Inflammatory macrophage treated with lipopolysaccharide for 1 hour (primary cell): ENCODE data around the gene OR2T34.
A peak's percentile ranks its signal among the peaks of the same experiment; 100 is the strongest.
"Not testable (repeated sequence)": the region's sequence is repeated elsewhere in the genome, so short reads cannot be mapped to it uniquely, and the experiment has no call there.

Experiments used
- DNase-seq, 2 donors: peaks; one replicate each; pipeline ENCODE4 v3.0.0-alpha.2; 2020 to 2022

The OR2T34 gene, protein sequence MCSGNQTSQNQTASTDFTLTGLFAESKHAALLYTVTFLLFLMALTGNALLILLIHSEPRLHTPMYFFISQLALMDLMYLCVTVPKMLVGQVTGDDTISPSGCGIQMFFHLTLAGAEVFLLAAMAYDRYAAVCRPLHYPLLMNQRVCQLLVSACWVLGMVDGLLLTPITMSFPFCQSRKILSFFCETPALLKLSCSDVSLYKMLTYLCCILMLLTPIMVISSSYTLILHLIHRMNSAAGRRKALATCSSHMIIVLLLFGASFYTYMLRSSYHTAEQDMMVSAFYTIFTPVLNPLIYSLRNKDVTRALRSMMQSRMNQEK

DNA sequence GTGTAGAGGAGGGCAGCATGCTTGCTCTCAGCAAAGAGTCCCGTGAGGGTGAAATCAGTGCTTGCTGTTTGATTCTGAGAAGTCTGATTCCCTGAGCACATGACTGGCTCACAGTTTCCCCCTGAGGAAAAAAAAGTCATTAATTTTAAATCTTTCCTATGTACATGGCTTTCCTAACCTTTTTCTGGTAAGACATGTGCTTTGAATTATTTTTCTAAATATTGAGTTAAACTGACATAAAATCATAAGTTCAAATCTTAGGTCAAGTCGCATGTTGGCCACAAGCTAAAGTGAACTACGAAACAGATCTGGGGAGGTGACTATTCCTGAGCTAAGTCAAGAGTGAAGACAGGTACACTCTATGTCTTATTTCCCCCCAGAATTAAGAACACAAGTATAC lies at the start of gene OR2T34:
OR2T34 (minus strand) TSS at position 101 of the 400 bp plus-strand sequence; CDS start at position 101, 0 bp downstream.
- DNase-seq: not testable (repeated sequence)

DNA sequence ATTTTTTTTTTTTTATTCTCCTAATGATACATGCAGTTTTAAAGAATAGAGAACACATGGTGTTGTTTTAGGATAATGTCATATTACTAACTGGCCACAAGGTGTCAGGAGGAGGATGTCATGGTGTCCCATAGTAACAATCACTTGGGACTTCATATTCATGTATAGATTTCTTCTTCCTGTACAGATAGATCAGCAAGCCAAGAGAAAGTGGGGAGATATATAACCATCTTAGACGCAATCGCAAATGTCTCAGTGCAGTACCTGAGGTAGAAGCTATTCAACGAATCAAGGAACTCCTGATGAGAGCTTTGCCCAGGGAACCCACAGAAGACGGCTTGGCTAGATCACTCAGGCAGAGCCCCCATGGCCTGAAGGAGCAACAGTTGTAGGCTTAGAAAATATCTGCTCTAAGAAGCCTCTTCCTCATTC lies 48.0 kb upstream of the OR2T34 start:
- peak; percentile 36 to 45 for DNase-seq

GRCh38 chr1:248621770-248622169 lies 47.2 kb upstream of the OR2T34 start:
- no peak for DNase-seq

GRCh38 chr1:248618878-248619277 lies 44.3 kb upstream of the OR2T34 start:
- DNase-seq: peak; percentile 33 to 82

GRCh38 chr1:248618119-248618518 lies 43.6 kb upstream of the OR2T34 start:
- no peak for DNase-seq

DNA sequence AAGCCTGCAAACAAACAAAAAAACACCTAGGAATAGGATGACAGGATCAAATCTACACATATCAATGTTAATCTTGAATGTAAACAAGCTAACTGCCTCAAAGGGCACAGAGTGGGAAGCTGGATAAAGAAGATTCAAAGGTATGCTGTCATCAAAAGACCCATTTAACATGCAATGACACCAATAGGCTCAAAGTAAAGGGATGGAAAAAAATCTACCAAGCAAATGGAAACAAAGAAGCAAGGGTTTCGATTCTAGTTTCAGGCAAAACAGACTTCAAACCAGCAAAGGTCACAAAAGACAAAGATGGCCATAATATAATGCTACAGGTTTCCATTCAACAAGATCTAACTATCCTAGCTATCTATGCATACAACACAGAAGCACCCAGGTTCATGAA lies 39.2 kb upstream of the OR2T34 start:
- DNase-seq: no peak

DNA sequence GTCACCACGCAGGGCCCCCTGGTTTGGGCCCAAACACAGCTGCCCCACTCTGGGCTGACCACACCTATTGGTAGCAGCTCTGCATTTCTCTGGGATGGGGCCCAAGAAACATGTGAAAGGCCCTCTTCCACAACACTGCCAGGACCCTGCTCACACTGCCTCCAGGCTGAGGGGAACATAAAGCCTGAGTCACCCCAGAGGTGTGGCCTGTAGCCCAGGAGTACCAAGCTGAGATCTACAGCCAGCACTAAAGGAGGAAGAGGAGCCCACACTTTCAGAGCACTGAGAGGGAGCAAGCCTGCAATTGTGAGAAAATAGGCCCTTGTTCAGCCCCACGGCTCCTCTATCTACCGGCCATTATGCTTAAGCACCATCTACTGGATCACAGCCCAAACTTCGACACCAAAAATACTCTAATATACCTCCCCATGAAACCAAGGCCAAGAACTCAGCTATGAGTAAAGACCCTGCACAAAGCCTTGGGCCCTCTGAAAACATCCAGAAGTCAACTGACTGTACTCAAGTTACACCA lies 37.4 kb upstream of the OR2T34 start:
- peak in 1 of 2 donors; percentile 28 for DNase-seq

- DNase-seq: no peak
Measured at GRCh38 chr1:248610301-248610700, 35.7 kb upstream of the OR2T34 start.

- DNase-seq: no peak
Measured at GRCh38 chr1:248599396-248599795, 24.8 kb upstream of the OR2T34 start.

GRCh38 chr1:248597589-248597988 lies 23.0 kb upstream of the OR2T34 start, which contains the start of gene OR2T10:
Gene OR2T10 (minus strand): TSS chr1:248597700. CDS start chr1:248593768, 3,932 bp downstream.
- no peak for DNase-seq

DNA sequence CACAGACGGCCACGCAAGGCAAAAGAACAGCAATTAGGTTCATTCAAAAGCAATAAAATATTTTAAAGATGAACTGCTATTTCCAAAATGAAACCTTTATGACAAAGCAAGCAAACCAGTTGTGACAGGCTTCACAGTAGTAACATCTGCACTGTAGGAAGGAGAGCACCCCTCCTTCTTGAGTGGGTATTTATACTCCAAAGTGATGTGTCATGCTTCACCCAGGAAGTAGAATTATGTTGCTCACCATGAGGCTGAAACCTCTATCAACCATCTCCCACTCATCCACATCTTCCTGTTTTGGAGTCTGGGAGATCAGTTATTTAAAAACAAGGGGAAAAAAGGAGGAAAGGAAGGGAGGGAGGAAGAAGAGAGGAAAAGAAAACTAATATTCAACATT lies 22.1 kb upstream of the OR2T34 start:
- DNase-seq: peak; percentile 56 to 76

GRCh38 chr1:248593226-248593625 lies 18.7 kb upstream of the OR2T34 start:
- DNase-seq: no peak

DNA sequence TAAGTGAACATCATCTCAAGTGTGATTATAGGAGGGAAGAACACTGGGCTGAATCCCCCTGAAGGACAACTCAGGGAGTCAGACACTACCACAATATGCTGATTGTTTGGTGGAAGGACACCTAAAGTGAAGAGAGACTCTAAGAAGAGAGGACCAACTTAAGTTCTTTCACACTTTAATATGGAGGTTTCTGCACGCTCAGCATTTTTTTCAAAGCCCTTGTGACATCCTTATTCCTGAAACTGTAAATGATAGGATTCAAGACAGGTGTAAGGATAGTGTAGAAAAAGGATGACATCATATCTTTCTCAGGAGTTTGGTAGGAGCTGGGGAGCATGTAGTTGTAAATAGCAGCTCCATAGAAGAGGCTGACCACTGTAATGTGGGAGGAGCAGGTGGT lies 18.1 kb upstream of the OR2T34 start:
- DNase-seq: no peak

DNA sequence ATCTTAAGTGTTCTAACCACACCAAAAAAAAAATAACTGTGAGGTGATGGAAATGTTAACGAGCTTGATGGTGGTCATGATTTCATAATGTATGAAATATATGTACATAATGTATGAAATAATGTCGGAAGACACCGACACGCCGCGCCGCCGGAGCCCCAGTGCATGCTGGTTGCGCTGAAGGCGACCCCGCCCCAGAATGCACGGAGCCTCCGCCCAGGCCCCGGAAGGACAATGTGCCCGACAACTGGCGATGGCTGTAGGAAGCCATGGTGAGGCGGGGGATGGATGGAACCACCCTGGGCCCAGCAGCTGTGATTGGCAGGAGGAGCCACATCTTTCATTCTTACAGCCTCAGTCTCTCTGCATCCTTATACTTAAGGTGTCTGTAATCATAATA lies 15.5 kb upstream of the OR2T34 start:
- no peak for DNase-seq

DNA sequence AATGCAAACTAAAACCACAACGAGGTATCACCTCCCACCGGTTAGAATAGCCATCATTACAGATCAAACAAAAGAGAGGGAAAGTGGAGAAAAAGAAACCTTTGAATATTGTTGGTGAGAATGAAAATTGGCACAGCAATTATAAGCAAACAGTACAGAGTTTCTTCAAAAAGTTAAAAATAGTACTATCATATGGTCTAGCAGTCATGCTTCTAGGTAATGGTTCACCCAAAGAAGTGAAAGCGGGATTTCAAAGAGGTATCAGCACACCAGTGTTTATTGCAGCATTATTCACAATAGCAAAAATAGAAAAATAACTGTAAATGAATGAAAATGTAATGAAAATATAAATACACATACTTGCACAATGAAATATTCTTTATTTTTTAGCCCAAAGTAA lies 14.8 kb upstream of the OR2T34 start:
- DNase-seq: no peak

DNA sequence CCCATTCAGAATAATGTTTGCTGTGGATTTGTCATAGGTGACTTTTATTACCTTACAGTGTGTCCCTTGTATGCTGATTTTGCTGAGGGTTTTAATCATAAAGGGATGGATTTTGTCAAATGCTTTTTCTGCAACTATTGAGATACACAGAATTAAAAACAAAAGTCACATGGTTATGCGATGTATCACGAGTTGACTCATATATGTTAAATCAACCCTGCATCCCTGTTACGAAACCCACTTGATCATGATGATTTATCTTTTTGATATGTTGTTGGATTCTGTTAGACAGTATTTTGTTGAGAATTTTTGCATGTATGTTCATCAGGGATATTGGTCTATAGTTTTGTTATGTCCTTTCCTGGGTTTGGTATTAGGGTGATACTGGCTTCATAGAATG lies 10.7 kb upstream of the OR2T34 start:
- no peak for DNase-seq

- DNase-seq: peak; percentile 65 to 68
Measured at GRCh38 chr1:248576260-248576980, 1.9 kb upstream of the OR2T34 start.

- not testable (repeated sequence) for DNase-seq
Measured at GRCh38 chr1:248573856-248574255, 701 bp downstream of the OR2T34 start.

GRCh38 chr1:248572049-248572448 lies 2.5 kb downstream of the OR2T34 start:
- not testable (repeated sequence) for DNase-seq

GRCh38 chr1:248570811-248571210 lies 3.7 kb downstream of the OR2T34 start:
- DNase-seq: peak; percentile 20 to 30

DNA sequence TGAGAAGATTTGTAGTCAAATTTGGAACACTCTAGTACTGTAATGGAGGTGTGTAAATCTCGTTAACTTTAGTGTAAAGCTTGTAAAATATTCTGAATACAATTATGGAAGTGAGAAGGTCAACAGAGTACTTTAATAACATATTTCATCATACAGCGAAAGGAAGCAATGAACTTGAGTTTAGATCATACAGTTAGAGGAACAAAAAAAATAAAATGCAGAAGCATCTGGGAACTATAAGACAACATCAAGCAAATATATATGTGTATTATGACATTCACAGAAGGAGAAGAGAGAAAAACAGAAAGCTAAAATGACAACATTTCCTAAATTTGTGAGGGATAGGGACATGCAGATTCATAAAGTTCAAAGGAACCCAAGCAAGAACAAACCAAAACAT lies 5.5 kb downstream of the OR2T34 start:
- DNase-seq: peak; percentile 60 to 86

DNA sequence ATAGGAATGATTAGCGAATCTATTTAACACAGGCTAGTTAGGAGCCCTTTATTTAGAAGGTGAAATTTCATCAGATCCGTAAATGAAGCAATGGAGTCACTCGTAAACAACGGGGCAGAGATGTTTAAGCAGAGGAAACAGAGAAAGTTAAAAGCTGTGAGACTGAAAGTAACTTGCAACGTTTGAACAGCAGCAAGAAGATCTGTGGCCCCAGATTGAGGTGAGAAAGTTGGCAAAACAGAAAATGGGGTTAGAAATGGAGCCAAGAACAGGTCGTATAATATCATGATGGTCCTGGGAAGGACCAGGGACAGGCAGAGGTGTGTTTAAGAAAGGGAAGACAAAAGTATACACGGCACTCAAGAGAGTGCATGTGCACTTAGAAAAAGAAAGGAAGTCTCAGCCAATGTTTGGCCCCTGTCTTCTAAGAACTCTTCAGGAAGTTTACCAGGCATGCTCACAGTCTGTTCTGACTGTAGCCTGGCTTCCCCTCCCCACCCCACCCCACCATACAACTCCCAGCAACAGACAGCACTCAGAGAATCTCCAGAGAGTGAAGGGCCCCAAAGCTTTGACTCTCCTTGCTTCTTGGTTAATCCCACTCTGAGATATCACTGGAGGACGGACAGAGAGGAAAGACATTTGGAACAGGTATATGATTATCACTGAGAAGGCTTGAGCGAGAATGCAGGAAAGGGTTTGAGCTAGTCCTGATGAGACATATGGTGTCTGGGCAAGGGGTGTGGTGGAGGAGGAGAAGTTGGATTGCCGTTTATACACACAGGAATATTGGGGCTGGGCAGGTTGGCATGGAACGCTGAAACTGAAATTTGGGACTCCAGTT lies 8.8 kb downstream of the OR2T34 start:
- not testable (repeated sequence) for DNase-seq

- not testable (repeated sequence) for DNase-seq
Measured at GRCh38 chr1:248562672-248563071, 11.9 kb downstream of the OR2T34 start, which contains the start of gene OR2T29. Gene OR2T29 (minus strand): TSS chr1:248562772. CDS start chr1:248559491, 3,281 bp downstream.
